Spinal cord (tissue), 4 donors: Measurements from ENCODE around the gene THAP12. TPM values are rescaled to one million over a fixed set of nuclear protein-coding genes. Genes with fewer than 3 reads are reported as not detected.

Experiments
- polyA plus RNA-seq, 2 donors: library from polyadenylated mRNA; unstranded; fragments of 120-200 nt; gene quantifications; one replicate each; pipeline ENCODE4 v1.2.1, GENCODE V29; 2013; ENCODE audit not compliant: insufficient read length in 2 of 2
- small RNA-seq: library from RNA; depleted of rRNA; stranded (forward); fragments of <200 nt; gene quantifications from one replicate; pipeline ENCODE3, GENCODE V24; 2014; ENCODE audit warnings: low replicate concordance
- total RNA-seq, 2 donors: library from RNA; depleted of rRNA in 1 of 2; stranded (reverse); fragments of 120-200 nt in 1 of 2; fragments of >200 nt in 1 of 2; gene quantifications; one replicate each; pipeline versions ENCODE4 v1.2.3 to v1.2.4, GENCODE V29; 2013 to 2014

THAP12 gene
- total and polyA plus RNA-seq, 4 donors = 44.1 to 68.4 (median 63.2) TPM

Small RNA genes within 50 kb of the gene (small RNA-seq; reads per million reads assigned to genes)
- not detected for gene RF00019

Other genes with a start within 250 kb of the THAP12 start
- 1 to 10 TPM; 1.9 to 6.0 TPM for gene WNT11, start 174.6 kb downstream of the THAP12 start, total RNA-seq
- 1 to 10 TPM; 2.3 to 2.5 TPM for gene WNT11, start 174.6 kb downstream of the THAP12 start, polyA plus RNA-seq
- gene GVQW3, start 191 bp upstream of the THAP12 start, total RNA-seq = 10 to 100 TPM; 12.1 to 17.0 TPM
- gene GVQW3, start 191 bp upstream of the THAP12 start, polyA plus RNA-seq = 10 to 100 TPM; 11.9 to 13.5 TPM
- gene EMSY, start 63.9 kb upstream of the THAP12 start, total RNA-seq = 10 to 100 TPM; 24.6 to 31.8 TPM
- 10 to 100 TPM; 22.6 to 23.5 TPM for gene EMSY, start 63.9 kb upstream of the THAP12 start, polyA plus RNA-seq